Esophagus mucosa (tissue), 1 donor: ENCODE results near the gene ERAP2. TPM values are rescaled to one million over a fixed set of nuclear protein-coding genes. Genes with fewer than 3 reads are reported as not detected.

Experiments
- ATAC-seq: fragments of 200-7000 bp; cut with Tn5 transposase; one replicate; pipeline ENCODE4 v1.9.1; 2020
- total RNA-seq: library from RNA; stranded (reverse); gene quantifications from one replicate; pipeline ENCODE4 v1.2.4, GENCODE V29; 2023
- donor health status: DM: yes; HTN: yes; CAD: no.

ERAP2 gene
- total RNA-seq, 1 donor from 2014 or later: 1.3 TPM

- ATAC-seq: no peak
Observed at GRCh38 chr5:96863949-96864584, 12.2 kb upstream of the ERAP2 start.

- ATAC-seq: no peak
Observed at GRCh38 chr5:96864922-96865530, 11.3 kb upstream of the ERAP2 start.

- peak; percentile 91 for ATAC-seq
Observed at GRCh38 chr5:96868603-96869371, 7.5 kb upstream of the ERAP2 start.

DNA sequence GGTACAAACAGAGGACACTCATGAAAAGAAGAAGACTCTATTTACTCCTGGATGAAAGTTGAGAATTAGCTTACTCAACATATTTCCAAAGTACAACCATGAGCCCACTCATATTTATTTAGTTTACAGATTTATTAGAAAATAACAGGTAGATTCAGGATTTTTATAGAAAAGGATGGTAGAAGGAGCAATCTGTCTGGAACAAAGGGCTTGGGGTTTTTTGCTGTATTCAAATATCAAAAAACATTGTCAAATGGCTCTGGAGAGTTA is 7.0 kb upstream of the ERAP2 start:
- ATAC-seq: no peak

- no peak for ATAC-seq
Observed at GRCh38 chr5:96870094-96871026, 5.9 kb upstream of the ERAP2 start.

DNA sequence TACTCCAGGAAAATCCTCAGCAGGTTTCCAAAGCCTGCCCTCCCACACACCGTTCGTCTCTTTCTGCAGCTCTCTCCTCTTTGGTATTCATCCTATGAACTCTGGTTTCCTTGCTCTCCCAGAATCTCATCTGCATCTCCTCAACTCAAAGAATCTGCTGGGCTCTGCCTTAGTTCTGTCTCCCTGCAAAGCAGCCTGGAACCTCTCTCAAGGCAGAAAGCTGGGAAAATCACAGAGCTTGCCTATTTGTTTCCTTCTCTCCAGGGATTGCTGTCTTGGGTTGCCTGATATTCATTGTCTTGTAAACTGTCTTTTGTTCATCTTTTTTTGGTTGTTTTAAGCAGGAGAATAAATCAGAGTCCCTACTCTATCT is 5.3 kb upstream of the ERAP2 start:
- ATAC-seq: no peak

DNA sequence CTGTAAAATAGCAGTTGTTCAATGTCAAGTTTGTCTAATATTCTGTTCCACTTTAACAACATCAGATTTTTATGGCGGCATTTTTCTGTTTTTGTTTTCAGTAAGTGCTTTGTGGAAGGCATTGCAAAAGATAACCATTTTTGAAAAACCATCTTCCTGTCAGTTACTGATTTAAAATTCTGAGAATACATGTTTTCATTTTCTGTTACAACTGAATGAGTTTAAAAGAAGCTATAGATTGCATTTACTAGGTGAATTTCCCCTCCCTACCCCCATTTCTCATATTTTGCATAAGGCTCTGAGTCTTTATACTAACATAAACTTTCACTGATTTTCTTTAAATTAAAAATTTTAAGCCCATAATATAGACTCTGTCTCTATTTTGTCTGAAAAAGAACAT is 4.6 kb upstream of the ERAP2 start:
- no peak for ATAC-seq

DNA sequence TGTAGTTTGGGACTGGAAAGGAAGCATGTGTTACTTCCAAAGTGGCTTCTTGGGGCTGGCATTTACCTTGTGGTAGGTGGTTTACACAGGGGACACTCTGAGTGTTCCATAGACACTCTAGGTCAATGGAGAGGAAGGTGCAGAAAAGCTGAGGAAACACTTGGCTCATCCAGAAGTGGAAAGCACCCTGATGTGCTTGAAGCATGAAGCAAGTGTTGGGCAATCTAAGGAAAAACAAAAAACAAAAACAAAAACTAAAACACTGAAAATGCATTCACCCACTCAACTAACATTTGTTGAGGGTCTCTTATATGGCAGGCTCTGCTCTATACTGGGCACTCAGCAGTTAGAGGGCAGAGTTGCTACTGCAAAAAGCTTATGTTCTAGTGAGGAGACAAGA is 2.9 kb upstream of the ERAP2 start:
- ATAC-seq: no peak

- no peak for ATAC-seq
Observed at GRCh38 chr5:96874631-96875030, 1.7 kb upstream of the ERAP2 start.

DNA sequence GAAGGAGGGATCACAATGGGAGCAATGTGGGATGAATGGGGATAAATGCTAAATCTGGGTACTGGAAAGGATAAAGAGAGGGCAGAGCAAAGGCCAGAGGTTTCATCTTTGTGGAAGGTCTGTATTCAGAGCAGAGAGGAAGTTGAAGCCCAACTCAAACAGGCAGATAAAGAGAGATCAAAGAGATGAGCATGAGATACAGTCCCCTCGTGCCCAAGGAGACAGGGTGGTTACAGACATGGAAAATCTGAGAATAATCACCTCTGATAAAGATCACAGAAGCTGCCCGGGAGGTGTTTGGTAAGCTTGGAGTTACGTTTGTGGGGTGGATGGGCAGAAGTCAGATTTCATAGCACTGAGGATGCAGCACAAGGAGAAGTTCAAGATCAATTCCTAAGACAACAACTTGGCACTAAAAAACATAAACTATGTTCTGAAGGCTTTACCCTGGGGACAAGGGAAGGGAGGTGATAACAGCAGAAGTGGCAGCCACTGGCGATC is 459 bp upstream of the ERAP2 start:
- peak; percentile 6 for ATAC-seq

DNA sequence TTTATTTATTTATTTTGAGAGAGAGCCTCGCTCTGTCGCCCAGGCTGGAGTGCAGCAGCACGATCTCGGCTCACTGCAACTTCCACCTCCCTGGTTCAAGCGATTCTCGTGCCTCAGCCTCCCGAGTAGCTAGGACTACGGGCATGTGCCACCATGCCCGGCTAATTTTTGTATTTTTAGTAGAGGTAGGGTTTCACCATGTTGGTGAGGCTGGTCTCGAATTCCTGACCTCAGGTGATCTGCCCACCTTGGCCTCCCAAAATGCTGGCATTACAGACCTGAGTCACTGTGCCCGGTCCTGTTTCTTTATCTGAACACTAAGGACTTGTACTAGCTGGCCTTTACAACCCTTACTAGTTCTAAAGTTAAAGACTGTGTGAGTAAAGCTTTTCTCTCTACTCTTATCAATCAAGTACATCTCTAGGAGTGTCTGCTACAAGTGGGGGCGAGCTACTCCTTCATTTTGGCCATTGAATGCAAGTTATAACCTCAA is 723 bp downstream of the ERAP2 start:
- ATAC-seq: peak; percentile 21

DNA sequence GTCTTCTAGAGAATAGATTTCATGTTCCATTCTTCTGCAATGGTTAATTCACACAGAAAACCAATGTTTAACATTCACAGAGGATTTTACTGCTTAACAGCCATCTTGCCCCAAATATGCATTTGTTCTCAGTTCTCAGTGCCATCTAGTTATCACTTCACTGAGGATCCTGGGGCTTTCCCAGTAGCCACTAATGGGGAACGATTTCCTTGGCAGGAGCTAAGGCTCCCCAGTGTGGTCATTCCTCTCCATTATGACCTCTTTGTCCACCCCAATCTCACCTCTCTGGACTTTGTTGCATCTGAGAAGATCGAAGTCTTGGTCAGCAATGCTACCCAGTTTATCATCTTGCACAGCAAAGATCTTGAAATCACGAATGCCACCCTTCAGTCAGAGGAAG is 3.4 kb downstream of the ERAP2 start:
- ATAC-seq: no peak

DNA sequence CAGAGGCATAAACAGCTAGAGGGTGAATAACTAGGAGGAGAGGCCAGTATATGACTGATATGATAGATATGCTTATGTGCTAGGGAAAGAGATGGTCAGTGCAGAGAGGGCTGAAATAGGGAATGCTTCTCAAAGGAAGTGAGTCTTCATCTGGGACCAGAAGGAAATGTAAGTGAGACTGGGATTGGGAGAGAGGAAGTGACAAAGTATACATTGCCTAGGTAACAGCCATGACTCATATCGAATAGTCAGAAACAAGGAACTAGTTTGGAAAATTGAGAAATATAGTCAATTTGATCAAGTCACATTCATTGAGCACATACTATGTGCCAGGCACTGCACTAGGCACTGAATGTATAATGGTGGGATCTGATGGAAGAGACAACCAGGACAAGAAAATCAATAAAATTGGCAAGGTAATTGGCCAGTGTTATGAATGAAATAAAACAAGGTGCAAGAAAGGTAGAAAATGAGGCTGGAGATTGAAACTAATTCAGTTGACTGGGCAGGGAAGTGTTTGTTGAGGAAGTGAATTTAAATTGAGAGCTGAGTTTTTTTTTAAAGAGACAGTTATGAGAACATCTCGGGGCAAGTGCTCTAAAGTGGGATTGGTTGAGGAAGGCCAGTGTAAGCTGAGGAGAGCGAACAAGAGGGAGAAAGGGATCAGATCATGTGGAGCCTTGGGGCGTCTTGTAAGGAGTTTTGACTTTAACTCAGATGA is 4.3 kb downstream of the ERAP2 start:
- ATAC-seq: peak; percentile 58

DNA sequence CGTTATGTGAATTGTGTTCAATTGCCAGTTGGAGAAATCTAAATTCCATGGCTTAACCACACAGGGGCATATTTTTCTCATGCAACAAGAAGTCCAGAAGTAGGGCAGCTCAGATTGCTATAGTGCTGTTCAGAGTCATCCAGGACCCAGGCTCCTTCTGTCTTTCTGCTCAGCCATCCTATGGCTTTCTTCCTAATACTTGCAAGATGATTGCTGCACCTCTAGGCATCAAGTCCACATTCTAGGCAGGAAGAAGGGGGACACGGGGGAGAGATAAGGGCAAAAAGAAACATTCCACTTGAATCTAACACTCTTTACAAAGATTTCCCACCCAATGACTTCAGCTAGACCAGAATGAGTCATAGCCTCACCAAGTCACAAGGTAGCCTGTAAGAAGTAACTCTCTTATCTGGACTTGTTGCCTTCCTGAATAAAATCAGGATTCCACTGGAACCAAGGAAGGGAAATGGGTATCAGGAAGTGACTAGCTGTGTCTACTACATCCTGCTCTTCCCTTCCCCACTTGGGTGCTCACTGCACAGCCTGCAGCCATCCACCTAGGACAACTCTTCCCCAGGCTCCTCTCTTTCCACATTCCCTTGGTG is 5.3 kb downstream of the ERAP2 start:
- no peak for ATAC-seq

- no peak for ATAC-seq
Observed at GRCh38 chr5:96883871-96884270, 7.6 kb downstream of the ERAP2 start.

DNA sequence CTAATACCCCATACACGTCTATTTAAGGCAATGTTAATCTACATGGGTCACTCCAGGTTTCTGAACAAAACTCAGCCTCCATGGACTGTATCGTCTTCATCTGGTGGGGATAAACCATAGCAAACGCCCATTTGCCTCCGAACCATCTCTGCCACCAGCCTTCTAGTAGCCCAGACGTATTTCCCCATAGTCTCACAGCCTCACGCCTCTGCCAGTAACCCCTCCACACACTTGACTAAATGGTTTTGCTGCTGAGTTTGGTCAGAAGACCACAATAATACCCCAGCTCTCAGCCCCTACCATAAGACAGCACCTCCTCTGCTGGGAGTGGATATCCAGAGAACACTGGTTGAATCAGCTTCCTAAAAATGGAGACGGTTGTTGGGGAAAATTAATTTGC is 8.7 kb downstream of the ERAP2 start:
- no peak for ATAC-seq

GRCh38 chr5:96885518-96886338 is 9.4 kb downstream of the ERAP2 start:
- peak; percentile 71 for ATAC-seq

- no peak for ATAC-seq
Observed at GRCh38 chr5:96893342-96893741, 17.0 kb downstream of the ERAP2 start.

- ATAC-seq: no peak
Observed at GRCh38 chr5:96896276-96896675, 20.0 kb downstream of the ERAP2 start.

GRCh38 chr5:96896806-96897205 is 20.5 kb downstream of the ERAP2 start:
- peak; percentile 59 for ATAC-seq

GRCh38 chr5:96901384-96901783 is 25.1 kb downstream of the ERAP2 start:
- ATAC-seq: no peak
